HepG2 (cell line): Measurements from ENCODE around the gene SELENOM. TPM values are rescaled to one million over a fixed set of nuclear protein-coding genes. Genes with fewer than 3 reads are reported as not detected.

ENCODE experiments used
- AKNA ChIP-seq: sonication (generic); formaldehyde crosslinking; IDR thresholded peaks from 2 replicates; pipeline ENCODE4 v1.4.0; 2020; ENCODE audit warnings: missing genetic modification reagents, borderline replicate concordance
- ARID4A ChIP-seq: sonication (generic); formaldehyde crosslinking; IDR thresholded peaks from 2 replicates; pipeline ENCODE4 v1.5.0; 2020; ENCODE audit warnings: mild to moderate bottlenecking, missing genetic modification reagents, borderline replicate concordance
- DMAP1 ChIP-seq: IDR thresholded peaks from 2 replicates; pipeline ENCODE4 v1.6.1; 2016
- E2F1 ChIP-seq: sonication (generic); formaldehyde crosslinking; IDR thresholded peaks from 2 replicates; pipeline ENCODE4 v1.5.0; 2020; ENCODE audit warnings: missing genetic modification reagents
- JDP2 ChIP-seq: sonication (generic); formaldehyde crosslinking; IDR thresholded peaks from 2 replicates; pipeline ENCODE4 v1.8.1; 2022; ENCODE audit warnings: missing genetic modification reagents, borderline replicate concordance
- MLLT10 ChIP-seq: sonication (generic); formaldehyde crosslinking; IDR thresholded peaks from 2 replicates; pipeline ENCODE4 v1.4.0; 2020; ENCODE audit warnings: missing genetic modification reagents
- NCOA5 ChIP-seq: sonication (generic); formaldehyde crosslinking; IDR thresholded peaks from 2 replicates; pipeline ENCODE4 v1.4.0; 2020; ENCODE audit warnings: missing genetic modification reagents
- ONECUT2 ChIP-seq: sonication (generic); formaldehyde crosslinking; IDR thresholded peaks from 2 replicates; pipeline ENCODE4 v1.4.0; 2020; ENCODE audit warnings: missing genetic modification reagents
- PREB ChIP-seq: sonication (generic); formaldehyde crosslinking; IDR thresholded peaks from 2 replicates; pipeline ENCODE4 v1.4.0; 2020; ENCODE audit warnings: missing genetic modification reagents
- RAD21 ChIP-seq: fragments of 450-650 bp; formaldehyde crosslinking; IDR thresholded peaks from 2 replicates; pipeline ENCODE4 v1.5.0; 2020; ENCODE audit warnings: mild to moderate bottlenecking
- SNAPC5 ChIP-seq: sonication (generic); formaldehyde crosslinking; IDR thresholded peaks from 2 replicates; pipeline ENCODE4 v1.8.1; 2023; ENCODE audit warnings: mild to moderate bottlenecking, missing genetic modification reagents, borderline replicate concordance
- TAF1 ChIP-seq: sonication (generic); formaldehyde crosslinking; IDR thresholded peaks from 2 replicates; pipeline ENCODE4 v1.4.0; 2020; ENCODE audit warnings: missing genetic modification reagents
- ZBTB34 ChIP-seq: sonication (generic); formaldehyde crosslinking; IDR thresholded peaks from 2 replicates; pipeline ENCODE4 v1.8.0; 2022; ENCODE audit warnings: mild to moderate bottlenecking, missing genetic modification reagents
- ZNF614 ChIP-seq: IDR thresholded peaks from 2 replicates; pipeline ENCODE4 v1.6.1; 2018; ENCODE audit warnings: missing biosample characterization, missing genetic modification reagents, inconsistent platforms, borderline replicate concordance
- ZSCAN25 ChIP-seq: sonication (generic); formaldehyde crosslinking; IDR thresholded peaks from 2 replicates; pipeline ENCODE4 v1.8.0; 2022; ENCODE audit warnings: mild to moderate bottlenecking, missing genetic modification reagents
- polyA plus RNA-seq, 8 experiments: library from polyadenylated mRNA; depleted of rRNA in 3 of 8; stranded (reverse) in 7 of 8; unstranded in 1 of 8; fragments of >200 nt; fragmentation: Illumina TruSeq in 4 of 8; extraction: Trizol in 4 of 8; gene quantifications; 2 replicates each; pipeline versions ENCODE4 v1.2.1 to v1.2.3, GENCODE V29; 2011 to 2016; ENCODE audit warnings: low read depth in 4 of 8, missing spikeins in 1 of 8, mixed read lengths in 1 of 8; ENCODE audit not compliant: insufficient read depth in 1 of 8
- total RNA-seq, 5 experiments: library from RNA; depleted of rRNA; stranded (reverse); fragments of >200 nt; fragmentation: Illumina TruSeq; extraction: Trizol; gene quantifications; 2 replicates each; pipeline ENCODE4 v1.2.3, GENCODE V29; 2016; ENCODE audit warnings: low read depth in 1 of 5

Gene SELENOM
- total and polyA plus RNA-seq, 2 of the 13 experiments (the other 11 are each of a cell fraction or from before 2014, with no cell fraction given), result 4.1 to 4.3 TPM

- TF ChIP-seq AKNA (CRISPR knock-in tag) (no peak), TAF1 (peak; percentile 37; the same call in 1 of the 2 replicates), MLLT10 (CRISPR knock-in tag) (no peak), JDP2 (CRISPR knock-in tag) (no peak), SNAPC5 (CRISPR knock-in tag) (no peak), ARID4A (peak; percentile 37; the same call in 1 of the 2 replicates), ONECUT2 (CRISPR knock-in tag) (no peak), DMAP1 (no peak), ZSCAN25 (CRISPR knock-in tag) (no peak; the same call in 1 of the 2 replicates), E2F1 (CRISPR knock-in tag) (no peak), ZBTB34 (CRISPR knock-in tag) (no peak), RAD21 (CRISPR knock-in tag) (peak; percentile 90), PREB (no peak), ZNF614 (CRISPR knock-in tag) (peak; percentile 54; the same call in 1 of the 2 replicates), NCOA5 (no peak)
Measured at GRCh38 chr22:31107178-31107893, at the start of gene SELENOM (continued).
